HCT116 (cell line): Measurements from ENCODE around the gene FHIT. TPM values are rescaled to one million over a fixed set of nuclear protein-coding genes. Genes with fewer than 3 reads are reported as not detected.

Source experiments
- ATAC-seq: fragments of 200-7000 bp; cut with Tn5 transposase; 2 replicates; pipeline ENCODE4 v1.9.1; 2020; ENCODE audit warnings: mild to moderate bottlenecking, moderate library complexity
- BruUV-seq: library from RNA; stranded (reverse); fragments of 400-500 nt; replicated peaks from 2 replicates; lab custom pipeline; 2021; lab: Mats Ljungman, UMichigan
- CTCF ChIA-PET: fragments of 300-600 bp; sonication (Branson Sonifier 250); formaldehyde crosslinking; loops from one replicate; lab custom pipeline; 2021; ENCODE audit warnings: antibody characterized with exemption; lab: Charles Lee
- POLR2A ChIA-PET: fragments of 300-600, 350-600 bp; sonication (Branson Sonifier 250); formaldehyde crosslinking; loops from one replicate; lab custom pipeline; 2021; ENCODE audit warnings: antibody characterized with exemption; lab: Charles Lee
- RAD21 ChIA-PET, 2 experiments: fragments of 300-600 bp; sonication (Branson Sonifier 250); formaldehyde crosslinking; loops; one replicate each; lab custom pipeline; 2023; ENCODE audit warnings: low total read pairs in 2 of 2; ENCODE audit not compliant: uncharacterized antibody in 2 of 2, unreplicated experiment in 2 of 2, low non-redundant PET in 1 of 2; lab: Charles Lee
- DNase-seq: peaks from one replicate; pipeline ENCODE4 v3.0.0-alpha.2; 2010; ENCODE audit warnings: low read depth, low spot score
- H2AFZ ChIP-seq: fragments of 200-600 bp; shearing (Covaris generic), sonication (generic); 2 replicates; pipeline ENCODE4 v1.6.1; 2017; ENCODE audit warnings: low read depth, mixed run types, mixed read lengths, antibody characterized with exemption, low read length; ENCODE audit not compliant: poor library complexity, severe bottlenecking
- H3K27ac ChIP-seq: 2 replicates; pipeline ENCODE4 v1.5.1; 2012; ENCODE audit warnings: low read depth, low read length
- H3K27me3 ChIP-seq: fragments of 200-600 bp; sonication (generic); 2 replicates; pipeline ENCODE4 v1.6.1; 2016; ENCODE audit warnings: mixed run types, low read length, mixed read lengths; ENCODE audit not compliant: insufficient read depth
- H3K36me3 ChIP-seq, 2 experiments: fragments of 200-500 bp in 1 of 2; fragments of 200-600 bp in 1 of 2; sonication (Bioruptor generic) in 1 of 2; sonication (generic) in 1 of 2; 2 replicates each; pipeline versions ENCODE4 v1.5.1 to v1.6.1; 2014 to 2016; ENCODE audit warnings: low read length in 2 of 2, inconsistent platforms in 1 of 2, mixed read lengths in 1 of 2, mixed run types in 1 of 2; ENCODE audit not compliant: insufficient read depth in 2 of 2, control insufficient read depth in 1 of 2
- H3K4me1 ChIP-seq, 2 experiments: fragments of 200-600 bp in 1 of 2; sonication (generic) in 1 of 2; 2 replicates each; pipeline versions ENCODE4 v1.5.1 to v1.6.1; 2012 to 2017; ENCODE audit warnings: low read length in 2 of 2, inconsistent platforms in 1 of 2, mild to moderate bottlenecking in 1 of 2, mixed read lengths in 1 of 2, mixed run types in 1 of 2, moderate library complexity in 1 of 2; ENCODE audit not compliant: insufficient read depth in 2 of 2, control insufficient read depth in 1 of 2
- H3K4me2 ChIP-seq: fragments of 200-600 bp; sonication (generic); 2 replicates; pipeline ENCODE4 v1.6.1; 2017; ENCODE audit warnings: mixed run types, low read length, mixed read lengths
- H3K4me3 ChIP-seq, 2 experiments: fragments of 200-600 bp in 1 of 2; sonication (generic) in 1 of 2; replicated peaks in 1 of 2; 2 replicates each; pipeline ENCODE4 v1.5.1; 2011 to 2016; ENCODE audit warnings: low read length in 2 of 2, control low read depth in 1 of 2, low read depth in 1 of 2, mild to moderate bottlenecking in 1 of 2, mixed read lengths in 1 of 2, mixed run types in 1 of 2
- H3K79me2 ChIP-seq: fragments of 200-600 bp; sonication (generic); 2 replicates; pipeline ENCODE4 v1.6.1; 2017; ENCODE audit warnings: mild to moderate bottlenecking, mixed run types, low read length, moderate library complexity, mixed read lengths; ENCODE audit not compliant: insufficient read depth
- H3K9ac ChIP-seq: fragments of 200-600 bp; sonication (generic); 2 replicates; pipeline ENCODE4 v1.6.1; 2016; ENCODE audit warnings: low read length, mixed read lengths
- H3K9me2 ChIP-seq: fragments of 200-600 bp; sonication (generic), shearing (Covaris generic); 2 replicates; pipeline ENCODE4 v1.6.1; 2017; ENCODE audit warnings: mixed run types, mild to moderate bottlenecking, moderate library complexity; ENCODE audit not compliant: insufficient read depth
- H3K9me3 ChIP-seq, 2 experiments: fragments of 200-500 bp in 1 of 2; fragments of 200-600 bp in 1 of 2; sonication (Bioruptor generic) in 1 of 2; sonication (generic) in 1 of 2; 2 replicates each; pipeline ENCODE4 v1.6.1; 2014 to 2017; ENCODE audit warnings: low read length in 2 of 2, mixed read lengths in 2 of 2, inconsistent platforms in 1 of 2, low read depth in 1 of 2, mild to moderate bottlenecking in 1 of 2, mixed run types in 1 of 2, moderate library complexity in 1 of 2; ENCODE audit not compliant: control insufficient read depth in 1 of 2, insufficient read depth in 1 of 2
- H4K20me1 ChIP-seq: fragments of 200-600 bp; sonication (generic), shearing (Covaris generic); 2 replicates; pipeline ENCODE4 v1.6.1; 2017; ENCODE audit warnings: mixed run types, mild to moderate bottlenecking, moderate library complexity; ENCODE audit not compliant: insufficient read depth
- CEBPB ChIP-seq: IDR thresholded peaks from 2 replicates; pipeline ENCODE4 v1.6.1; 2012; ENCODE audit warnings: low read depth
- ELF1 ChIP-seq: IDR thresholded peaks from 2 replicates; pipeline ENCODE4 v1.6.1; 2012; ENCODE audit warnings: low read depth, borderline replicate concordance
- EZH2 ChIP-seq: fragments of 200-600 bp; sonication (generic); IDR thresholded peaks from 2 replicates; pipeline ENCODE4 v1.6.1; 2017; ENCODE audit warnings: antibody characterized with exemption, mixed run types
- EZH2phosphoT487 ChIP-seq: fragments of 200-600 bp; IDR thresholded peaks from 2 replicates; pipeline ENCODE4 v1.6.1; 2018; ENCODE audit warnings: antibody characterized with exemption, borderline replicate concordance
- JUND ChIP-seq: IDR thresholded peaks from 2 replicates; pipeline ENCODE4 v1.6.1; 2012
- POLR2A ChIP-seq: IDR thresholded peaks from 2 replicates; pipeline ENCODE4 v1.7.0; 2011; ENCODE audit warnings: borderline replicate concordance; ENCODE audit not compliant: insufficient read depth, insufficient read length; ENCODE audit errors: extremely low read depth
- RAD21 ChIP-seq: IDR thresholded peaks from 2 replicates; pipeline ENCODE4 v1.6.1; 2012; ENCODE audit warnings: low read depth, mild to moderate bottlenecking
- SIN3A ChIP-seq: IDR thresholded peaks from 2 replicates; pipeline ENCODE4 v1.6.1; 2012; ENCODE audit warnings: low read depth
- SP1 ChIP-seq: IDR thresholded peaks from 2 replicates; pipeline ENCODE4 v1.6.1; 2012; ENCODE audit warnings: low read depth
- TCF7L2 ChIP-seq: IDR thresholded peaks from 2 replicates; pipeline ENCODE4 v1.7.0; 2011; ENCODE audit warnings: borderline replicate concordance, inconsistent platforms; ENCODE audit not compliant: insufficient read depth, insufficient read length; ENCODE audit errors: extremely low read depth
- YY1 ChIP-seq: IDR thresholded peaks from 2 replicates; pipeline ENCODE4 v1.6.1; 2011; ENCODE audit warnings: low read length, low read depth, moderate library complexity, mild to moderate bottlenecking; ENCODE audit not compliant: insufficient replicate concordance; ENCODE audit errors: extremely low read depth
- ZFX ChIP-seq: fragments of 450-650 bp; IDR thresholded peaks from 2 replicates; pipeline ENCODE4 v1.6.1; 2017
- ZNF274 ChIP-seq: fragments of 200-500 bp; sonication (Bioruptor generic); IDR thresholded peaks from 2 replicates; pipeline ENCODE4 v1.6.1; 2014; ENCODE audit warnings: mild to moderate bottlenecking, low read depth, low read length, inconsistent platforms
- intact Hi-C: fragments of 100-400 bp; cut with micrococcal nuclease; formaldehyde crosslinking; loops from 2 replicates; pipeline ENCODE4 v1.10.0; 2022
- total RNA-seq: library from RNA; stranded (reverse); gene quantifications from one replicate; pipeline ENCODE4 v1.2.1, GENCODE V29; 2021; ENCODE audit not compliant: unreplicated experiment
- TF ChIP-seq, protein P1 (sequence below): IDR thresholded peaks from 2 replicates; pipeline ENCODE4 v1.6.1; 2012; ENCODE audit warnings: low read depth
- TF ChIP-seq, protein P2 (sequence below), 3 experiments: fragments of 200-600 bp in 1 of 3; sonication (generic) in 1 of 3; IDR thresholded peaks in 2 of 3; conservative IDR thresholded peaks in 1 of 3; 2 replicates each; pipeline ENCODE4 v1.5.1; 2012 to 2017; ENCODE audit warnings: low read depth in 2 of 3, low read length in 2 of 3, antibody characterized with exemption in 1 of 3, borderline replicate concordance in 1 of 3, control low read depth in 1 of 3, mild to moderate bottlenecking in 1 of 3, mixed read lengths in 1 of 3, mixed run types in 1 of 3, moderate library complexity in 1 of 3; ENCODE audit not compliant: insufficient read depth in 1 of 3
- TF ChIP-seq, protein P3 (sequence below): IDR thresholded peaks from 2 replicates; pipeline ENCODE4 v1.6.1; 2011; ENCODE audit warnings: mild to moderate bottlenecking, low read length, moderate library complexity; ENCODE audit not compliant: insufficient replicate concordance; ENCODE audit errors: extremely low read depth
- TF ChIP-seq, protein P4 (sequence below): IDR thresholded peaks from 2 replicates; pipeline ENCODE4 v1.6.1; 2012

Gene FHIT
- total RNA-seq, 1 experiment from 2014 or later, result 20.1 TPM

DNA sequence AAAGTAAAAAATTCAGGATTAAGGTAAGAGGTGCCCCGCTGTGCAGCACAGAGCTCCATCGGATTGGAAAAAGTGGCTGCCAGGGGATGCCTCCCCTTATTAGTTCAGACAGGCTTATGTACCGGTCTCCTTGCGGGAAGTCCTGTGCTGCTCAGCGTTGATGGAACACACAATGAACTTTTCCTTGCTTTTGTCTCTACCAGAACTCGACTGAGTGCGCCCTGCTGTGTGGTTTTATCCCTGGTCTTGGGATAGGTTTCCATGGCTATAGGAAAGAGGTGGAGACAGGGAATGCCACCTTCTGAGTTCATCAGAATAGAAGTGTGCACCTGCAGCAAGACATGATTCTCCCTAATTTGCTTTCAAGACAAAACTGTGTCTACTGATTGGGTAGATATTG, 1455.5 kb downstream of the FHIT start:
- no peak for DNase-seq
- Histone ChIP-seq H3K9me2 (no peaks in the 10 kb centered on the region), H2AFZ (no peak overlapping the region), H4K20me1 (no peaks in the 10 kb centered on the region), H3K79me2 (no peaks in the 10 kb centered on the region), H3K4me3 (no peak overlapping the region), H3K9me3 (no peaks in the 10 kb centered on the region), H3K36me3 (no peaks in the 10 kb centered on the region), H3K27me3 (no peaks in the 10 kb centered on the region), H3K4me1 (no peaks in the 10 kb centered on the region), H3K9ac (no peak overlapping the region), H3K4me2 (no peak overlapping the region), H3K27ac (no peak overlapping the region)
- BruUV-seq, result no TSS peak
- ChIA-PET POLR2A (no interaction called here), CTCF (no interaction called here), RAD21 (no interaction called here)
- TF ChIP-seq ELF1 (no peak), RAD21 (no peak), SP1 (no peak), EZH2 (no peak), EZH2phosphoT487 (no peak), YY1 (no peak), SIN3A (no peak), POLR2A (no peak), TCF7L2 (no peak), ZFX (no peak), JUND (no peak), ZNF274 (no peak), CEBPB (no peak)
- TF ChIP-seq, protein P1, sequence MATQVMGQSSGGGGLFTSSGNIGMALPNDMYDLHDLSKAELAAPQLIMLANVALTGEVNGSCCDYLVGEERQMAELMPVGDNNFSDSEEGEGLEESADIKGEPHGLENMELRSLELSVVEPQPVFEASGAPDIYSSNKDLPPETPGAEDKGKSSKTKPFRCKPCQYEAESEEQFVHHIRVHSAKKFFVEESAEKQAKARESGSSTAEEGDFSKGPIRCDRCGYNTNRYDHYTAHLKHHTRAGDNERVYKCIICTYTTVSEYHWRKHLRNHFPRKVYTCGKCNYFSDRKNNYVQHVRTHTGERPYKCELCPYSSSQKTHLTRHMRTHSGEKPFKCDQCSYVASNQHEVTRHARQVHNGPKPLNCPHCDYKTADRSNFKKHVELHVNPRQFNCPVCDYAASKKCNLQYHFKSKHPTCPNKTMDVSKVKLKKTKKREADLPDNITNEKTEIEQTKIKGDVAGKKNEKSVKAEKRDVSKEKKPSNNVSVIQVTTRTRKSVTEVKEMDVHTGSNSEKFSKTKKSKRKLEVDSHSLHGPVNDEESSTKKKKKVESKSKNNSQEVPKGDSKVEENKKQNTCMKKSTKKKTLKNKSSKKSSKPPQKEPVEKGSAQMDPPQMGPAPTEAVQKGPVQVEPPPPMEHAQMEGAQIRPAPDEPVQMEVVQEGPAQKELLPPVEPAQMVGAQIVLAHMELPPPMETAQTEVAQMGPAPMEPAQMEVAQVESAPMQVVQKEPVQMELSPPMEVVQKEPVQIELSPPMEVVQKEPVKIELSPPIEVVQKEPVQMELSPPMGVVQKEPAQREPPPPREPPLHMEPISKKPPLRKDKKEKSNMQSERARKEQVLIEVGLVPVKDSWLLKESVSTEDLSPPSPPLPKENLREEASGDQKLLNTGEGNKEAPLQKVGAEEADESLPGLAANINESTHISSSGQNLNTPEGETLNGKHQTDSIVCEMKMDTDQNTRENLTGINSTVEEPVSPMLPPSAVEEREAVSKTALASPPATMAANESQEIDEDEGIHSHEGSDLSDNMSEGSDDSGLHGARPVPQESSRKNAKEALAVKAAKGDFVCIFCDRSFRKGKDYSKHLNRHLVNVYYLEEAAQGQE, result no peak
- TF ChIP-seq, protein P2, sequence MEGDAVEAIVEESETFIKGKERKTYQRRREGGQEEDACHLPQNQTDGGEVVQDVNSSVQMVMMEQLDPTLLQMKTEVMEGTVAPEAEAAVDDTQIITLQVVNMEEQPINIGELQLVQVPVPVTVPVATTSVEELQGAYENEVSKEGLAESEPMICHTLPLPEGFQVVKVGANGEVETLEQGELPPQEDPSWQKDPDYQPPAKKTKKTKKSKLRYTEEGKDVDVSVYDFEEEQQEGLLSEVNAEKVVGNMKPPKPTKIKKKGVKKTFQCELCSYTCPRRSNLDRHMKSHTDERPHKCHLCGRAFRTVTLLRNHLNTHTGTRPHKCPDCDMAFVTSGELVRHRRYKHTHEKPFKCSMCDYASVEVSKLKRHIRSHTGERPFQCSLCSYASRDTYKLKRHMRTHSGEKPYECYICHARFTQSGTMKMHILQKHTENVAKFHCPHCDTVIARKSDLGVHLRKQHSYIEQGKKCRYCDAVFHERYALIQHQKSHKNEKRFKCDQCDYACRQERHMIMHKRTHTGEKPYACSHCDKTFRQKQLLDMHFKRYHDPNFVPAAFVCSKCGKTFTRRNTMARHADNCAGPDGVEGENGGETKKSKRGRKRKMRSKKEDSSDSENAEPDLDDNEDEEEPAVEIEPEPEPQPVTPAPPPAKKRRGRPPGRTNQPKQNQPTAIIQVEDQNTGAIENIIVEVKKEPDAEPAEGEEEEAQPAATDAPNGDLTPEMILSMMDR (IDR thresholded peaks at IDR 0.05 in 2 of 3, conservative IDR thresholded peaks at IDR 0.05 in 1 of 3; ENCODE audit: borderline replicate concordance in 1 of 3, insufficient read depth in 1 of 3, low read depth in 2 of 3, low read length in 2 of 3), result no peak
- TF ChIP-seq, protein P3, sequence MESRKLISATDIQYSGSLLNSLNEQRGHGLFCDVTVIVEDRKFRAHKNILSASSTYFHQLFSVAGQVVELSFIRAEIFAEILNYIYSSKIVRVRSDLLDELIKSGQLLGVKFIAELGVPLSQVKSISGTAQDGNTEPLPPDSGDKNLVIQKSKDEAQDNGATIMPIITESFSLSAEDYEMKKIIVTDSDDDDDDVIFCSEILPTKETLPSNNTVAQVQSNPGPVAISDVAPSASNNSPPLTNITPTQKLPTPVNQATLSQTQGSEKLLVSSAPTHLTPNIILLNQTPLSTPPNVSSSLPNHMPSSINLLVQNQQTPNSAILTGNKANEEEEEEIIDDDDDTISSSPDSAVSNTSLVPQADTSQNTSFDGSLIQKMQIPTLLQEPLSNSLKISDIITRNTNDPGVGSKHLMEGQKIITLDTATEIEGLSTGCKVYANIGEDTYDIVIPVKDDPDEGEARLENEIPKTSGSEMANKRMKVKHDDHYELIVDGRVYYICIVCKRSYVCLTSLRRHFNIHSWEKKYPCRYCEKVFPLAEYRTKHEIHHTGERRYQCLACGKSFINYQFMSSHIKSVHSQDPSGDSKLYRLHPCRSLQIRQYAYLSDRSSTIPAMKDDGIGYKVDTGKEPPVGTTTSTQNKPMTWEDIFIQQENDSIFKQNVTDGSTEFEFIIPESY, result no peak
- TF ChIP-seq, protein P4, sequence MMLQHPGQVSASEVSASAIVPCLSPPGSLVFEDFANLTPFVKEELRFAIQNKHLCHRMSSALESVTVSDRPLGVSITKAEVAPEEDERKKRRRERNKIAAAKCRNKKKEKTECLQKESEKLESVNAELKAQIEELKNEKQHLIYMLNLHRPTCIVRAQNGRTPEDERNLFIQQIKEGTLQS, result no peak
- intact Hi-C loops, result no loop called here
- no peak for ATAC-seq
